H1 (cell line): ENCODE measurements around the gene KDSR. TPM values are rescaled to one million over a fixed set of nuclear protein-coding genes. Genes with fewer than 3 reads are reported as not detected.

ENCODE experiments used
- CTCF ChIA-PET: fragments of 300-600 bp; sonication (Branson Sonifier 250); formaldehyde crosslinking; loops from one replicate; lab custom pipeline; 2021; ENCODE audit not compliant: partially characterized antibody; lab: Charles Lee
- POLR2A ChIA-PET: fragments of 300-600 bp; sonication (Branson Sonifier 250); formaldehyde crosslinking; loops from one replicate; lab custom pipeline; 2021; ENCODE audit warnings: inconsistent platforms; ENCODE audit not compliant: partially characterized antibody; lab: Charles Lee
- DNase-seq, 2 experiments: peaks; one replicate each; pipeline versions ENCODE4 v3.0.0 to v3.0.0-alpha.2; 2010 to 2022; ENCODE audit warnings: low spot score in 2 of 2, low read depth in 1 of 2, mixed read lengths in 1 of 2
- FAIRE-seq: peaks from 2 replicates; lab custom pipeline; 2011; peaks lifted over from hg19 to GRCh38; lab: Jason Lieb, UNC
- H2AFZ ChIP-seq: 2 replicates; pipeline ENCODE4 v1.8.1; 2012; ENCODE audit warnings: low read length, inconsistent platforms
- H2AK5ac ChIP-seq: 2 replicates; pipeline ENCODE4 v1.6.1; 2013; ENCODE audit warnings: low read depth, low read length
- H2BK120ac ChIP-seq: replicated peaks from 2 replicates; pipeline ENCODE3; 2013; ENCODE audit warnings: low read depth, low read length, inconsistent platforms
- H2BK12ac ChIP-seq: 2 replicates; pipeline ENCODE4 v1.6.1; 2013; ENCODE audit warnings: low read depth, low read length
- H2BK15ac ChIP-seq: 2 replicates; pipeline ENCODE4 v1.6.1; 2013; ENCODE audit warnings: low read length
- H2BK20ac ChIP-seq: 2 replicates; pipeline ENCODE4 v1.6.1; 2013; ENCODE audit warnings: low read length
- H2BK5ac ChIP-seq: 2 replicates; pipeline ENCODE4 v1.6.1; 2013; ENCODE audit warnings: low read depth, low read length
- H3K14ac ChIP-seq: 2 replicates; pipeline ENCODE4 v1.6.1; 2013; ENCODE audit warnings: inconsistent platforms; ENCODE audit not compliant: insufficient read length
- H3K18ac ChIP-seq: 2 replicates; pipeline ENCODE4 v1.6.1; 2013; ENCODE audit warnings: low read length; ENCODE audit errors: extremely low read depth
- H3K23ac ChIP-seq: 2 replicates; pipeline ENCODE4 v1.6.1; 2013; ENCODE audit warnings: inconsistent platforms; ENCODE audit not compliant: insufficient read length
- H3K23me2 ChIP-seq: 2 replicates; pipeline ENCODE4 v1.6.1; 2013; ENCODE audit warnings: low read depth, low read length
- H3K27ac ChIP-seq: 2 replicates; pipeline ENCODE4 v1.6.1; 2011; ENCODE audit warnings: low read depth, low read length, inconsistent platforms
- H3K27me3 ChIP-seq, 4 experiments: replicated peaks in 1 of 4; 1 replicate in 1 of 4; 2 replicates in 3 of 4; pipeline versions ENCODE4 v1.6.1 to v1.8.1; 2011 to 2013; ENCODE audit warnings: low read length in 3 of 4, mild to moderate bottlenecking in 3 of 4, inconsistent platforms in 2 of 4, mixed read lengths in 2 of 4, moderate library complexity in 1 of 4; ENCODE audit not compliant: control insufficient read depth in 3 of 4, insufficient read depth in 3 of 4; ENCODE audit errors: extremely low read depth in 1 of 4
- H3K36me3 ChIP-seq, 4 experiments: 2 replicates each; pipeline versions ENCODE4 v1.6.1 to v1.8.1; 2011 to 2013; ENCODE audit warnings: mild to moderate bottlenecking in 4 of 4, low read length in 3 of 4, moderate library complexity in 2 of 4, control low read depth in 1 of 4, inconsistent platforms in 1 of 4; ENCODE audit not compliant: insufficient read depth in 4 of 4, control insufficient read depth in 2 of 4
- H3K4ac ChIP-seq: replicated peaks from 2 replicates; pipeline ENCODE3; 2013; ENCODE audit warnings: low read length, low read depth, mixed read lengths, inconsistent platforms; ENCODE audit not compliant: insufficient read length
- H3K4me1 ChIP-seq, 4 experiments: replicated peaks in 1 of 4; 1 replicate in 1 of 4; 2 replicates in 3 of 4; pipeline versions ENCODE4 v1.6.1 to v1.8.1; 2011 to 2013; ENCODE audit warnings: low read length in 3 of 4, inconsistent platforms in 2 of 4, mixed read lengths in 1 of 4; ENCODE audit not compliant: insufficient read depth in 4 of 4, control insufficient read depth in 3 of 4
- H3K4me2 ChIP-seq, 2 experiments: 2 replicates each; pipeline versions ENCODE4 v1.6.1 to v1.8.1; 2011 to 2013; ENCODE audit warnings: low read depth in 2 of 2, low read length in 2 of 2, control low read depth in 1 of 2, inconsistent platforms in 1 of 2, mild to moderate bottlenecking in 1 of 2; ENCODE audit not compliant: insufficient read depth in 1 of 2
- H3K4me3 ChIP-seq, 4 experiments: fragments of 200-600, 300-600 bp in 1 of 4; sonication (generic), shearing (Covaris generic), sonication (Bioruptor Twin) in 1 of 4; 2 replicates each; pipeline versions ENCODE4 v1.5.1 to v1.8.1; 2011 to 2016; ENCODE audit warnings: low read length in 4 of 4, low read depth in 3 of 4, control low read depth in 2 of 4, inconsistent platforms in 2 of 4, mild to moderate bottlenecking in 2 of 4, mixed read lengths in 1 of 4, moderate library complexity in 1 of 4; ENCODE audit not compliant: insufficient read depth in 2 of 4; ENCODE audit errors: extremely low read depth in 1 of 4
- H3K56ac ChIP-seq: replicated peaks from 2 replicates; pipeline ENCODE3; 2013; ENCODE audit warnings: low read depth, mild to moderate bottlenecking, mixed read lengths, low read length, inconsistent platforms; ENCODE audit not compliant: insufficient read length
- H3K79me1 ChIP-seq: 2 replicates; pipeline ENCODE4 v1.6.1; 2013; ENCODE audit warnings: low read depth, low read length, control low read depth
- H3K79me2 ChIP-seq, 2 experiments: 2 replicates each; pipeline versions ENCODE4 v1.6.1 to v1.8.1; 2012 to 2013; ENCODE audit warnings: low read length in 2 of 2, mild to moderate bottlenecking in 2 of 2, inconsistent platforms in 1 of 2; ENCODE audit not compliant: insufficient read depth in 2 of 2, control insufficient read depth in 1 of 2
- H3K9ac ChIP-seq, 4 experiments: replicated peaks in 1 of 4; 1 replicate in 1 of 4; 2 replicates in 3 of 4; pipeline versions ENCODE4 v1.6.1 to v1.8.1; 2011 to 2013; ENCODE audit warnings: low read depth in 3 of 4, low read length in 3 of 4, control low read depth in 2 of 4, mild to moderate bottlenecking in 2 of 4, moderate library complexity in 2 of 4, inconsistent platforms in 1 of 4; ENCODE audit errors: extremely low read depth in 1 of 4
- H3K9me3 ChIP-seq, 2 experiments: 2 replicates each; pipeline versions ENCODE4 v1.6.1 to v1.8.1; 2012 to 2013; ENCODE audit warnings: mild to moderate bottlenecking in 2 of 2, moderate library complexity in 2 of 2, control low read depth in 1 of 2, inconsistent platforms in 1 of 2, low read depth in 1 of 2, low read length in 1 of 2, mixed read lengths in 1 of 2; ENCODE audit not compliant: insufficient read depth in 2 of 2
- H4K20me1 ChIP-seq, 2 experiments: replicated peaks in 1 of 2; 2 replicates each; pipeline versions ENCODE3 to v1.8.1; 2011 to 2013; ENCODE audit warnings: inconsistent platforms in 2 of 2, low read length in 2 of 2, mild to moderate bottlenecking in 1 of 2; ENCODE audit not compliant: insufficient read depth in 2 of 2, control insufficient read depth in 1 of 2
- H4K5ac ChIP-seq: 2 replicates; pipeline ENCODE4 v1.6.1; 2013; ENCODE audit warnings: low read length, low read depth, mixed read lengths, inconsistent platforms; ENCODE audit not compliant: insufficient read length
- H4K8ac ChIP-seq: 2 replicates; pipeline ENCODE4 v1.8.0; 2013; ENCODE audit warnings: mild to moderate bottlenecking, moderate library complexity, low read length, inconsistent platforms; ENCODE audit not compliant: insufficient read depth; ENCODE audit errors: extremely low read depth
- H4K91ac ChIP-seq: replicated peaks from 2 replicates; pipeline ENCODE3; 2013; ENCODE audit warnings: low read length, mixed read lengths, inconsistent platforms; ENCODE audit not compliant: insufficient read length
- ATF3 ChIP-seq: IDR thresholded peaks from 2 replicates; pipeline ENCODE4 v1.6.1; 2011; ENCODE audit warnings: low read depth, mild to moderate bottlenecking, low read length; ENCODE audit not compliant: insufficient read depth
- CEBPB ChIP-seq: IDR thresholded peaks from 2 replicates; pipeline ENCODE4 v1.6.1; 2012; ENCODE audit warnings: low read depth, low read length
- CHD1 ChIP-seq: IDR thresholded peaks from 2 replicates; pipeline ENCODE4 v1.6.1; 2012; ENCODE audit warnings: low read depth, low read length, improper control_type of control experiment
- CREB1 ChIP-seq: IDR thresholded peaks from 2 replicates; pipeline ENCODE4 v1.6.1; 2012; ENCODE audit warnings: inconsistent platforms
- CTBP2 ChIP-seq: IDR thresholded peaks from 2 replicates; pipeline ENCODE4 v1.7.0; 2011; ENCODE audit warnings: borderline replicate concordance, mild to moderate bottlenecking, moderate library complexity, mixed read lengths, low read length; ENCODE audit not compliant: insufficient read depth, insufficient read length
- GABPA ChIP-seq: IDR thresholded peaks from 2 replicates; pipeline ENCODE4 v1.6.1; 2011; ENCODE audit warnings: mild to moderate bottlenecking, low read length, moderate library complexity, borderline replicate concordance; ENCODE audit not compliant: insufficient read depth
- HDAC2 ChIP-seq, 2 experiments: fragments of 300-600 bp in 1 of 2; sonication (generic) in 1 of 2; IDR thresholded peaks; 2 replicates each; pipeline ENCODE4 v1.6.1; 2011 to 2012; ENCODE audit warnings: low read depth in 2 of 2, low read length in 2 of 2, mild to moderate bottlenecking in 2 of 2, moderate library complexity in 2 of 2, borderline replicate concordance in 1 of 2, inconsistent platforms in 1 of 2
- JUND ChIP-seq: IDR thresholded peaks from 2 replicates; pipeline ENCODE4 v1.6.1; 2011; ENCODE audit warnings: mild to moderate bottlenecking, improper control_type of control experiment, low read length
- NANOG ChIP-seq: IDR thresholded peaks from 2 replicates; pipeline ENCODE4 v1.6.1; 2011; ENCODE audit warnings: low read length, low read depth, mild to moderate bottlenecking, inconsistent platforms; ENCODE audit not compliant: insufficient read depth, poor library complexity, severe bottlenecking
- POU5F1 ChIP-seq: IDR thresholded peaks from 2 replicates; pipeline ENCODE4 v1.6.1; 2011; ENCODE audit warnings: low read depth, mild to moderate bottlenecking, low read length, moderate library complexity
- RBBP5 ChIP-seq: IDR thresholded peaks from 2 replicates; pipeline ENCODE4 v1.7.1; 2012; ENCODE audit warnings: low read depth, mild to moderate bottlenecking, inconsistent platforms, low read length, moderate library complexity, borderline replicate concordance
- USF2 ChIP-seq: IDR thresholded peaks from 2 replicates; pipeline ENCODE4 v1.6.1; 2011; ENCODE audit warnings: low read length, improper control_type of control experiment
- YY1 ChIP-seq: IDR thresholded peaks from 2 replicates; pipeline ENCODE4 v1.6.1; 2011; ENCODE audit warnings: low read depth, mild to moderate bottlenecking, low read length
- WGBS, 2 experiments: shearing (Covaris generic) in 1 of 2; methylation state at CpG; one replicate each; pipeline versions ENCODE4 v1.1.6 to v1.1.7; 2013 to 2015; ENCODE audit warnings: low lambda C conversion rate in 2 of 2, mixed read lengths in 2 of 2, inconsistent platforms in 1 of 2, low coverage in 1 of 2, missing lambda C conversion rate in 1 of 2; ENCODE audit not compliant: insufficient replicate concordance in 2 of 2, insufficient coverage in 1 of 2, insufficient read length in 1 of 2; ENCODE audit errors: extremely low coverage in 1 of 2, missing lambda C conversion rate in 1 of 2; 5-methylcytosine and 5-hydroxymethylcytosine counted together
- polyA plus RNA-seq, 7 experiments: library from polyadenylated mRNA; depleted of rRNA in 3 of 7; stranded (reverse) in 5 of 7; unstranded in 2 of 7; fragments of >200 nt in 5 of 7; fragments of 200-250 nt in 2 of 7; gene quantifications; 1 replicate in 5 of 7; 2 replicates in 1 of 7; 4 replicates in 1 of 7; pipeline versions ENCODE4 v1.2.1 to v1.2.3, GENCODE V29; 2011 to 2013; ENCODE audit warnings: missing spikeins in 2 of 7, mixed read lengths in 2 of 7
- total RNA-seq: library from RNA; stranded (reverse); fragmentation: NEBNext Ultra II Directional; extraction: Animal tissue kit (Norgen Biotek cat#: 25700); gene quantifications from 2 replicates; pipeline ENCODE4 v1.2.1, GENCODE V29; 2021

KDSR gene
- total and polyA plus RNA-seq, 2 of the 8 experiments (the other 6 are each of a cell fraction or from before 2014, with no cell fraction given), result 12.4 to 50.5 TPM

GRCh38 chr18:63331105-63331504 lies 35.9 kb downstream of the KDSR start:
- H3K4me3 ChIP-seq, result no peak overlapping the region
- H2BK12ac ChIP-seq, result no peak overlapping the region
- no peak overlapping the region for H2AFZ ChIP-seq
- no peak overlapping the region for H2BK120ac ChIP-seq
- H3K14ac ChIP-seq, result no peak overlapping the region
- H3K4me2 ChIP-seq, result no peak overlapping the region
- no peak overlapping the region for H2BK20ac ChIP-seq
- H4K5ac ChIP-seq, result no peak overlapping the region
- H3K4ac ChIP-seq, result no peak overlapping the region
- no peaks in the 10 kb centered on the region for H3K23me2 ChIP-seq
- H3K27ac ChIP-seq, result no peak overlapping the region
- no peak overlapping the region for H3K23ac ChIP-seq
- H3K9me3 ChIP-seq, result no peaks in the 10 kb centered on the region
- DNase-seq, result no peak
- H3K18ac ChIP-seq, result no peak overlapping the region
- H2AK5ac ChIP-seq, result no peak overlapping the region
- H2BK15ac ChIP-seq, result no peak overlapping the region
- no peaks in the 10 kb centered on the region for H3K4me1 ChIP-seq
- H4K20me1 ChIP-seq, result no peaks in the 10 kb centered on the region
- H3K9ac ChIP-seq, result no peak overlapping the region
- no peak overlapping the region for H4K91ac ChIP-seq
- peaks cover 6 to 31% (median 18%) of the 10 kb centered on the region in 4 experiments; a peak in 7 of 8 replicates for H3K36me3 ChIP-seq
- no peaks in the 10 kb centered on the region for H3K79me1 ChIP-seq
- no peak overlapping the region for H3K56ac ChIP-seq
- no peak overlapping the region for H4K8ac ChIP-seq
- no peaks in the 10 kb centered on the region for H3K27me3 ChIP-seq
- CTCF ChIA-PET, result interaction anchor here (0.6 to 5.1 kb wide), 4 partner anchors 8 to 106 kb away, joined by 4 to 39 read pairs (median 10); no protein-coding TSS in a partner anchor
- POLR2A ChIA-PET, result no interaction called here
- FAIRE-seq, result no peak
- no peaks in the 10 kb centered on the region for H3K79me2 ChIP-seq
- H2BK5ac ChIP-seq, result no peak overlapping the region
- 92% methylated on average over 4 of the region's 4 CpGs; no CpG with 5 or more reads in 1 of the 2 experiments for WGBS, 2 experiments
- no peak for TF ChIP-seq CREB1
- TF ChIP-seq RBBP5, result no peak
- no peak for TF ChIP-seq JUND
- no peak for TF ChIP-seq ATF3
- no peak for TF ChIP-seq CHD1
- no peak for TF ChIP-seq CTBP2
- TF ChIP-seq NANOG, result no peak
- no peak for TF ChIP-seq GABPA
- no peak for TF ChIP-seq POU5F1
- TF ChIP-seq YY1, result no peak
- no peak for TF ChIP-seq CEBPB
- no peak for TF ChIP-seq HDAC2 (IDR thresholded peaks at IDR 0.05; ENCODE audit: borderline replicate concordance in 1 of 2, low read depth in 2 of 2, low read length in 2 of 2)
- no peak for TF ChIP-seq USF2
